Sigmoid colon (tissue), 7 donors: ENCODE results near the gene ZNF853. TPM values are rescaled to one million over a fixed set of nuclear protein-coding genes. Genes with fewer than 3 reads are reported as not detected.

Experiments used
- DNase-seq: peaks from one replicate; pipeline ENCODE4 v3.0.0-alpha.2; 2019
- H3K27ac ChIP-seq, 4 donors: fragments of 200-600 bp; sonication (generic); one replicate each; pipeline ENCODE4 v1.5.1; 2016 to 2019; ENCODE audit warnings: mild to moderate bottlenecking in 1 of 4
- H3K27me3 ChIP-seq, 3 donors: fragments of 200-600 bp; sonication (generic); one replicate each; pipeline ENCODE4 v1.5.1; 2019; ENCODE audit warnings: mild to moderate bottlenecking in 1 of 3
- H3K36me3 ChIP-seq, 4 donors: fragments of 200-600 bp; sonication (generic); one replicate each; pipeline ENCODE4 v1.5.1; 2016 to 2019
- H3K4me1 ChIP-seq, 4 donors: fragments of 200-600 bp; sonication (generic); one replicate each; pipeline ENCODE4 v1.5.1; 2017 to 2019
- H3K4me3 ChIP-seq, 4 donors: fragments of 200-600 bp; sonication (generic); one replicate each; pipeline ENCODE4 v1.5.1; 2017 to 2019; ENCODE audit warnings: mild to moderate bottlenecking in 2 of 4, moderate library complexity in 1 of 4
- H3K9me3 ChIP-seq, 4 donors: fragments of 200-600 bp in 3 of 4; sonication (generic) in 3 of 4; one replicate each; pipeline versions ENCODE4 v1.5.1 to v1.6.1; 2013 to 2019
- EP300 ChIP-seq, 4 donors: sonication (generic); formaldehyde crosslinking; IDR thresholded peaks; one replicate each; pipeline ENCODE4 v1.6.1; 2017; ENCODE audit warnings: antibody characterized with exemption in 4 of 4
- POLR2A ChIP-seq, 2 donors: fragments of 450-650 bp; IDR thresholded peaks; one replicate each; pipeline ENCODE4 v1.6.1; 2016; ENCODE audit warnings: antibody characterized with exemption in 2 of 2, mild to moderate bottlenecking in 2 of 2, moderate library complexity in 2 of 2
- POLR2AphosphoS5 ChIP-seq, 4 donors: sonication (generic); formaldehyde crosslinking; IDR thresholded peaks; one replicate each; pipeline ENCODE4 v1.6.1; 2017; ENCODE audit warnings: antibody characterized with exemption in 4 of 4
- WGBS, 2 donors: extraction: QIAGEN DNeasy Blood & Tissue Kit; methylation state at CpG; one replicate each; pipeline ENCODE4 v1.1.7; 2013; 5-methylcytosine and 5-hydroxymethylcytosine counted together
- intact Hi-C: fragments of 100-400 bp; cut with DNase I; formaldehyde crosslinking; loops from one replicate; pipeline ENCODE4 v1.15.1; 2023
- polyA plus RNA-seq, 3 donors: library from polyadenylated mRNA; stranded (reverse); fragments of 200-250 nt; gene quantifications; one replicate each; pipeline ENCODE4 v1.2.3, GENCODE V29; 2013
- total RNA-seq, 4 donors: library from RNA; depleted of rRNA; stranded (reverse); fragments of >200 nt; gene quantifications; one replicate each; pipeline ENCODE4 v1.1.0, GENCODE V29; 2016
- TF ChIP-seq, protein P1 (sequence below), 4 experiments: fragments of 450-650 bp in 3 of 4; fragments of 200-600 bp in 1 of 4; IDR thresholded peaks; one replicate each; pipeline ENCODE4 v1.5.1; 2016 to 2019; ENCODE audit warnings: antibody characterized with exemption in 4 of 4, mild to moderate bottlenecking in 3 of 4, moderate library complexity in 2 of 4
- donor health status: healthy with polysubstance abuse.
- donor health status: Bipolar disorder and iron deficiency.
- donor health status: healthy.

The ZNF853 gene
- total and polyA plus RNA-seq, 7 donors = 0.69 to 36.0 (median 20.0) TPM

DNA sequence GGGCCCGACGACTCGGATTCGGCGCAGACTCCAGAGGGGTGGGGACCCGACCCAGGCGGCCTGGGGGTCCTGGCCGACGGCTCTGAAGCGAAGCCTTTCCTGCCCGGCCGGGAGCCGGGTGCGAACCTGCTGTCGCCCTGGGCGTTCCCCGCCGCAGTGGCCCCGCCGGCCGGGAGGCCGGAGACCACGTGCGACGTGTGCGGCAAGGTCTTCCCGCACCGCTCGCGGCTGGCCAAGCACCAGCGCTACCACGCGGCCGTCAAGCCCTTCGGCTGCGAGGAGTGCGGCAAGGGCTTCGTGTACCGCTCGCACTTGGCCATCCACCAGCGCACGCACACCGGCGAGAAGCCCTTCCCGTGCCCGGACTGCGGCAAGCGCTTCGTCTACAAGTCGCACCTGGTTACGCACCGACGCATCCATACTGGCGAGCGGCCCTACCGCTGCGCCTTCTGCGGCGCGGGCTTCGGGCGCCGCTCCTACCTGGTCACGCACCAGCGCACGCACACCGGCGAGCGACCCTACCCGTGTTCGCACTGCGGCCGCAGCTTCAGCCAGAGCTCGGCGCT lies 37.1 kb downstream of the ZNF853 start:
- H3K27ac ChIP-seq = no peak overlapping the region
- WGBS, 2 donors = 98% methylated on average over 75 of the region's 75 CpGs
- H3K4me3 ChIP-seq = no peak overlapping the region
- no peaks in the 10 kb centered on the region for H3K27me3 ChIP-seq
- peak; percentile 48 for DNase-seq
- no peak for TF ChIP-seq EP300 (IDR thresholded peaks at IDR 0.05)
- TF ChIP-seq, protein P1, sequence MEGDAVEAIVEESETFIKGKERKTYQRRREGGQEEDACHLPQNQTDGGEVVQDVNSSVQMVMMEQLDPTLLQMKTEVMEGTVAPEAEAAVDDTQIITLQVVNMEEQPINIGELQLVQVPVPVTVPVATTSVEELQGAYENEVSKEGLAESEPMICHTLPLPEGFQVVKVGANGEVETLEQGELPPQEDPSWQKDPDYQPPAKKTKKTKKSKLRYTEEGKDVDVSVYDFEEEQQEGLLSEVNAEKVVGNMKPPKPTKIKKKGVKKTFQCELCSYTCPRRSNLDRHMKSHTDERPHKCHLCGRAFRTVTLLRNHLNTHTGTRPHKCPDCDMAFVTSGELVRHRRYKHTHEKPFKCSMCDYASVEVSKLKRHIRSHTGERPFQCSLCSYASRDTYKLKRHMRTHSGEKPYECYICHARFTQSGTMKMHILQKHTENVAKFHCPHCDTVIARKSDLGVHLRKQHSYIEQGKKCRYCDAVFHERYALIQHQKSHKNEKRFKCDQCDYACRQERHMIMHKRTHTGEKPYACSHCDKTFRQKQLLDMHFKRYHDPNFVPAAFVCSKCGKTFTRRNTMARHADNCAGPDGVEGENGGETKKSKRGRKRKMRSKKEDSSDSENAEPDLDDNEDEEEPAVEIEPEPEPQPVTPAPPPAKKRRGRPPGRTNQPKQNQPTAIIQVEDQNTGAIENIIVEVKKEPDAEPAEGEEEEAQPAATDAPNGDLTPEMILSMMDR (IDR thresholded peaks at IDR 0.05) = no peak
- H3K36me3 ChIP-seq = peaks cover 11 to 74% (median 38%) of the 10 kb centered on the region in 4 donors
- no peaks in the 10 kb centered on the region for H3K4me1 ChIP-seq
- intact Hi-C loops = no loop called here
- H3K9me3 ChIP-seq = no peaks in the 10 kb centered on the region

DNA sequence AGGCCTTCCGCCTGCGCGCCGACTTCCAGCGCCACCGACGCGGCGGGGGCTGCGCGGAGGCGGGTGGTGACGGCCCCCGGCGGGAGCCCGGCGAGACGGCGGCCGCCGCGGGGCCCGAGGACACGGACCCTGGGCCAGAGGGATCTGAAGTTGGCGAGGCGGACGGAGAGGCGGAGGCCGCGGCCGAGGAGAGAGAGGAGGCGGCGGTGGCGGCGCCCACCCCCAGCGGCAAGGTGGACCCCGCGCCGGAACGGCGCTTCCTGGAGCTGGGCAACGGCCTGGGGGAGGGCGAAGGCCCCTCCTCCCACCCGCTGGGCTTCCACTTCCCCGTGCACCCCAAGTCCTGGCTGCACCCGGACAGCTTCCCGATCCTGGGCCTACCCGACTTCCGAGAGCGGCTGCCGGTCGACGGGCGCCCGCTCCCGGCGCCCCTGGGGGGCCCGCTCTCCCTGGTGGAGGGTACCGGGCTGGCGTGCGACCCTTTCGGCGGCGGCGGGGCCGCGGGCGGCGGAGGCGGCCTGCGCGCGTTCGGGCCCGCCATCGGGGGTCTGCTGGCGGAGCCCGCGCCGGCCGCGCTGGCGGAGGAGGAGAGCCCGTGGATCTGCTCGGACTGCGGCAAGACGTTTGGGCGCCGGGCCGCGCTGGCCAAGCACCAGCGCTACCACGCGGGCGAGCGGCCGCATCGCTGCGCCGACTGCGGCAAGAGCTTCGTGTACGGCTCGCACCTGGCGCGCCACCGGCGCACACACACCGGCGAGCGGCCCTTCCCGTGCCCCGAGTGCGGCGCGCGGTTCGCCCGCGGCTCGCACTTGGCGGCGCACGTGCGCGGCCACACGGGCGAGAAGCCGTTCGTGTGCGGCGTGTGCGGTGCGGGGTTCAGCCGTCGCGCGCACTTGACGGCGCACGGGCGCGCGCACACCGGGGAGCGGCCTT lies 37.9 kb downstream of the ZNF853 start:
- Histone ChIP-seq H3K9me3 (no peaks in the 10 kb centered on the region), H3K4me1 (no peaks in the 10 kb centered on the region), H3K27ac (no peak overlapping the region), H3K4me3 (no peak overlapping the region), H3K27me3 (no peaks in the 10 kb centered on the region), H3K36me3 (peaks cover 11 to 68% (median 35%) of the 10 kb centered on the region in 4 donors)
- DNase-seq = peak; percentile 40
- no peak for TF ChIP-seq POLR2A (IDR thresholded peaks at IDR 0.05)
- 96 to 98% methylated on average over 146 of the region's 146 CpGs for WGBS, 2 donors
- intact Hi-C loops = no loop called here

DNA sequence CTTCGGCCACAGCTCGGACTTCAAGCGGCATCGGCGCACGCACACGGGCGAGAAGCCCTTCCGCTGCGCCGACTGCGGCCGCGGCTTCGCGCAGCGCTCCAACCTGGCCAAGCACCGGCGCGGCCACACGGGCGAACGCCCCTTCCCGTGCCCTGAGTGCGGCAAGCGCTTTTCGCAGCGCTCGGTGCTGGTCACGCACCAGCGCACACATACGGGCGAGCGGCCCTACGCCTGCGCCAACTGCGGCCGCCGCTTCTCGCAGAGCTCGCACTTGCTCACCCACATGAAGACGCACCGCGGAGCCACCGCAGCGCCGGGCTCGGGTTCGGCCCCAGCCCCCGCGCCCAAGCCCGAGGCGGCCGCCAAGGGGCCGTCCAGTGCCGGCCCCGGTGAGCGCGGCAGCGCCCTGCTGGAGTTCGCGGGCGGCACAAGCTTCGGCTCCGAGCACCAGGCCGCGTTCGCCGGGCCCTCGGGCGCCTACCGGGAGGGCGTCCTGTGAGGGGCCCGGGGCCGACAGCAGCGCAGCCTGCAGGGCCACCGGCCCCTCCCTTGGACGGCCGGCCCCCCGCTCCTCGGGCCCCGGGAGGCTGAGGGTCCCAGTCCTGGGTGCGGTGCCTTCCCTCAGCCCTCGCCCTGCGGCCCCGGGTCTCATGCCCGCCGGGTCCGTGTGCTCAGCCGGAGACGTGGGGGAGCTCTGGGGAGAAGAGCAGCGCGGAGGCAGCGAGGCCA lies 38.9 kb downstream of the ZNF853 start:
- Histone ChIP-seq H3K27ac (no peak overlapping the region), H3K4me1 (no peaks in the 10 kb centered on the region), H3K9me3 (no peaks in the 10 kb centered on the region), H3K27me3 (no peaks in the 10 kb centered on the region), H3K36me3 (peaks cover 11 to 59% (median 33%) of the 10 kb centered on the region in 4 donors), H3K4me3 (no peak overlapping the region)
- TF ChIP-seq EP300 (IDR thresholded peaks at IDR 0.05) = no peak
- no peak for TF ChIP-seq POLR2A (IDR thresholded peaks at IDR 0.05)
- no peak for TF ChIP-seq POLR2AphosphoS5 (IDR thresholded peaks at IDR 0.05)
- TF ChIP-seq, protein P1 (IDR thresholded peaks at IDR 0.05) = no peak
- intact Hi-C loops = no loop called here
- WGBS, 2 donors = 97 to 98% methylated on average over 94 of the region's 94 CpGs
- DNase-seq = no peak

DNA sequence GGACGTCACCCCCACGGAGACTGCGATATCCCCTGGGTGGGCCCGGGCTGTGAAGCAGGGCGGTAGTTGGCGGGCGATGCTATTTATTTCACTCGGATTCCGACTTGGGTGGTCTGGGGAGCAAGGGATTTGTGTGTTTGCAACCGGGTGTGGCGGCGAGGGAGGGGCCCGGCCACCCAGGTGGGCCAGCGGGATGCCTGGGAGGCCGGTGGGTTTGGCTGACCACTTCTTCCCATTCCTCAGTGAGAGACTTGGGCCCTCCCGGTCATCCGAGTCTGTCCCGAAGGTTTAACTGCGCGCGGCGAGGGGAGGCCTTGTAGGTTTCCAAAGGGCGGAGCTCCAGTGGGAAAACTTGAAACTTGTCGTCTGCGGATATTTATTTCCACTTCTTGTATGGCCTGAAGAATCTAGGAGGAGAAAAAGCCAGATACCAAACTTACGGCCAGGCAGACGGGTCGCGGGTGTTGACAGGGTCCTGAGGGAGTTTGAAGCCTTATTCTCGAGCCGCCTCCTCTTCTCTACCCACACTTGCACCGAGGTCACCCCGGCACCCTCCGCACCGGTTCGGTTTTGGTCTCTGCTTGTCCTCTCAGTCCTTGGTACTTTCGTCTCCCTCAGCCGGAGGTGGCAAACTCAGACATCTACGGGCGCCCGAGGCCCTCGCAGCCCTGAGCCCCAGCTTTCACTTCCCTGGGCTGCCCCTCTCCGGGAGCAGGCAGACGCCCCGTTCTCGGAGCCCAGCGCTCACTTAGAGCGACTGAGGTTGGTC lies 39.6 kb downstream of the ZNF853 start:
- Histone ChIP-seq H3K36me3 (peaks cover 11 to 51% (median 32%) of the 10 kb centered on the region in 4 donors), H3K4me1 (no peaks in the 10 kb centered on the region), H3K9me3 (no peaks in the 10 kb centered on the region), H3K27ac (no peak overlapping the region), H3K27me3 (no peaks in the 10 kb centered on the region), H3K4me3 (no peak overlapping the region)
- DNase-seq = peak; percentile 58
- WGBS, 2 donors = 95 to 97% methylated on average over 48 of the region's 48 CpGs
- intact Hi-C loops = no loop called here
- TF ChIP-seq POLR2A (IDR thresholded peaks at IDR 0.05) (no peak), EP300 (IDR thresholded peaks at IDR 0.05) (no peak), POLR2AphosphoS5 (IDR thresholded peaks at IDR 0.05) (no peak)
- TF ChIP-seq, protein P1 (IDR thresholded peaks at IDR 0.05) = no peak
